OCI-LY1 (cell line): ENCODE measurements around the gene ANO4.

ENCODE experiments used
- H2AFZ ChIP-seq: fragments of 200-600 bp; sonication (generic), shearing (Covaris generic); 2 replicates; pipeline ENCODE4 v1.6.0; 2014; ENCODE audit warnings: antibody characterized with exemption, mild to moderate bottlenecking, low read length
- H3F3A ChIP-seq: fragments of 200-600 bp; sonication (generic), shearing (Covaris generic); 2 replicates; pipeline ENCODE4 v1.6.0; 2014; ENCODE audit warnings: mild to moderate bottlenecking, antibody characterized with exemption, low read length, moderate library complexity; ENCODE audit not compliant: insufficient read depth
- H3K27ac ChIP-seq: fragments of 200-600 bp; sonication (generic); 2 replicates; pipeline ENCODE4 v1.5.1; 2014; ENCODE audit warnings: low read length, mixed run types, mild to moderate bottlenecking, low read depth; ENCODE audit not compliant: poor library complexity, severe bottlenecking
- H3K27me3 ChIP-seq: fragments of 200-600 bp; sonication (generic); 2 replicates; pipeline ENCODE4 v1.6.0; 2014; ENCODE audit warnings: antibody characterized with exemption, mild to moderate bottlenecking, low read length, moderate library complexity; ENCODE audit not compliant: insufficient read depth
- H3K36me3 ChIP-seq: fragments of 200-600 bp; sonication (generic); 2 replicates; pipeline ENCODE4 v1.6.1; 2014; ENCODE audit warnings: mild to moderate bottlenecking, antibody characterized with exemption, low read length, moderate library complexity, mixed read lengths; ENCODE audit not compliant: insufficient read depth
- H3K4me1 ChIP-seq: fragments of 200-600 bp; sonication (generic); 2 replicates; pipeline ENCODE4 v1.5.1; 2014; ENCODE audit warnings: mild to moderate bottlenecking, low read length, moderate library complexity; ENCODE audit not compliant: insufficient read depth, severe bottlenecking
- H3K4me2 ChIP-seq: fragments of 200-600 bp; sonication (generic), shearing (Covaris generic); 2 replicates; pipeline ENCODE4 v1.6.1; 2014; ENCODE audit warnings: low read length
- H3K4me3 ChIP-seq: fragments of 200-600 bp; sonication (generic); 2 replicates; pipeline ENCODE4 v1.5.1; 2014; ENCODE audit warnings: low read length, low read depth, mild to moderate bottlenecking, mixed read lengths; ENCODE audit not compliant: poor library complexity, severe bottlenecking
- H3K79me2 ChIP-seq: fragments of 200-600 bp; shearing (Covaris generic); 2 replicates; pipeline ENCODE4 v1.6.1; 2016; ENCODE audit warnings: mixed run types, low read length, mixed read lengths; ENCODE audit not compliant: insufficient read depth
- H3K9ac ChIP-seq: fragments of 200-600 bp; sonication (generic), shearing (Covaris generic); 2 replicates; pipeline ENCODE4 v1.6.1; 2014; ENCODE audit warnings: mild to moderate bottlenecking, low read length, mixed read lengths
- H3K9me2 ChIP-seq: fragments of 200-600 bp; sonication (generic), shearing (Covaris generic); 2 replicates; pipeline ENCODE4 v1.6.1; 2014; ENCODE audit warnings: low read depth, mild to moderate bottlenecking, low read length, mixed read lengths
- H3K9me3 ChIP-seq: fragments of 200-600 bp; shearing (Covaris generic); 2 replicates; pipeline ENCODE4 v1.6.1; 2014; ENCODE audit warnings: low read length, mixed read lengths
- H4K20me1 ChIP-seq: fragments of 200-600 bp; sonication (generic), shearing (Covaris generic); 2 replicates; pipeline ENCODE4 v1.6.0; 2016; ENCODE audit warnings: mild to moderate bottlenecking, low read length; ENCODE audit not compliant: insufficient read depth
- EZH2 ChIP-seq: fragments of 200-600 bp; sonication (generic), shearing (Covaris generic); IDR thresholded peaks from 2 replicates; pipeline ENCODE4 v1.8.0; 2017; ENCODE audit warnings: borderline replicate concordance, mixed run types, mild to moderate bottlenecking, antibody characterized with exemption, low read length, moderate library complexity, mixed read lengths
- TF ChIP-seq, protein P1 (sequence below): fragments of 200-600 bp; sonication (generic), shearing (Covaris generic); IDR thresholded peaks from 2 replicates; pipeline ENCODE4 v1.5.1; 2017; ENCODE audit warnings: mild to moderate bottlenecking, antibody characterized with exemption, low read length, moderate library complexity, mixed read lengths

ANO4 gene

DNA sequence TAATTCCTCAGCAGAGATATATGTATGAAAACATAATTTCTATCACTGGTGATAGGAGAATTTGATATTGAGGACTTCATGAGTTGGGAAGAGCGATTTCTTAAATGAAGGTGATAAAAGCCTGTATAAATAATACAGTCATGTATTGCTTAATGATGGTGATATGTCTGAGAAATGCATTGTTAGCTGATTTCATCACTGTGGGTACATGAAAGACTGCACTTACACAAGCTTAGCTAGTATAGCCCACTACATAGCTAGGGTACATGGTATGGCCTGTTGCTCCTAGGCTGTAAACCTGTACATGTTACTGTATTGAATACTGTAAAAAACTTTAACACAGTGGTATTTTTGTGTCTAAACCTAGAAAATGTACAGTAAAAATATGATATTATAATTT, 63.4 kb downstream of the ANO4 start:
- Histone ChIP-seq H3K36me3 (no peaks in the 10 kb centered on the region), H3K9me2 (no peaks in the 10 kb centered on the region), H4K20me1 (no peaks in the 10 kb centered on the region), H3K9me3 (no peaks in the 10 kb centered on the region), H3K27ac (no peak overlapping the region), H3K27me3 (no peaks in the 10 kb centered on the region), H3K9ac (no peak overlapping the region), H3K4me2 (no peak overlapping the region), H3K4me1 (no peaks in the 10 kb centered on the region), H3F3A (no peaks in the 10 kb centered on the region), H3K4me3 (no peak overlapping the region), H2AFZ (no peak overlapping the region), H3K79me2 (no peaks in the 10 kb centered on the region)
- TF ChIP-seq EZH2, result no peak
- TF ChIP-seq, protein P1, sequence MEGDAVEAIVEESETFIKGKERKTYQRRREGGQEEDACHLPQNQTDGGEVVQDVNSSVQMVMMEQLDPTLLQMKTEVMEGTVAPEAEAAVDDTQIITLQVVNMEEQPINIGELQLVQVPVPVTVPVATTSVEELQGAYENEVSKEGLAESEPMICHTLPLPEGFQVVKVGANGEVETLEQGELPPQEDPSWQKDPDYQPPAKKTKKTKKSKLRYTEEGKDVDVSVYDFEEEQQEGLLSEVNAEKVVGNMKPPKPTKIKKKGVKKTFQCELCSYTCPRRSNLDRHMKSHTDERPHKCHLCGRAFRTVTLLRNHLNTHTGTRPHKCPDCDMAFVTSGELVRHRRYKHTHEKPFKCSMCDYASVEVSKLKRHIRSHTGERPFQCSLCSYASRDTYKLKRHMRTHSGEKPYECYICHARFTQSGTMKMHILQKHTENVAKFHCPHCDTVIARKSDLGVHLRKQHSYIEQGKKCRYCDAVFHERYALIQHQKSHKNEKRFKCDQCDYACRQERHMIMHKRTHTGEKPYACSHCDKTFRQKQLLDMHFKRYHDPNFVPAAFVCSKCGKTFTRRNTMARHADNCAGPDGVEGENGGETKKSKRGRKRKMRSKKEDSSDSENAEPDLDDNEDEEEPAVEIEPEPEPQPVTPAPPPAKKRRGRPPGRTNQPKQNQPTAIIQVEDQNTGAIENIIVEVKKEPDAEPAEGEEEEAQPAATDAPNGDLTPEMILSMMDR, result no peak

DNA sequence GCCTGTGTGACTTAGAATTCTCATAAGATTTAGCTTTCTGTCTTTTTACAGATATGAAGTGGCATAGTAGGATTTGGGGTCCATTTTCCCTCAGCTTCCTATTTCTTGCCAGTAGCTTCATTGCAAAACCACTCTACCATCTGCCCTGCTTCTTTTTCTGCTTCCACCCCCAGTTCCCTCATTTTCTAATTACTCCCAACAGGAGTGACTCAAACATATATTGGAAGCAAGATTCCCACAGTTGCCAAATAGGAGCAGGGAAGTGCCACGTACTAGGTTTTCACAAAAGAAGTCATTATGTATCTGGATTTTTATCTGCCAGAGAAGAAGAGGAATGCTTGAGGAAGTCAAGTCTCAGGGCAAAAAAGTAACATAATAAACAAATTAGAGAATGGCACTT, 64.1 kb downstream of the ANO4 start:
- Histone ChIP-seq H3K9me2 (no peaks in the 10 kb centered on the region), H3K4me1 (no peaks in the 10 kb centered on the region), H3F3A (no peaks in the 10 kb centered on the region), H3K36me3 (no peaks in the 10 kb centered on the region), H2AFZ (no peak overlapping the region), H3K4me2 (no peak overlapping the region), H3K27me3 (no peaks in the 10 kb centered on the region), H4K20me1 (no peaks in the 10 kb centered on the region), H3K9me3 (no peaks in the 10 kb centered on the region), H3K27ac (no peak overlapping the region), H3K4me3 (no peak overlapping the region), H3K79me2 (no peaks in the 10 kb centered on the region), H3K9ac (no peak overlapping the region)
- TF ChIP-seq, protein P1, result no peak
- TF ChIP-seq EZH2, result no peak

DNA sequence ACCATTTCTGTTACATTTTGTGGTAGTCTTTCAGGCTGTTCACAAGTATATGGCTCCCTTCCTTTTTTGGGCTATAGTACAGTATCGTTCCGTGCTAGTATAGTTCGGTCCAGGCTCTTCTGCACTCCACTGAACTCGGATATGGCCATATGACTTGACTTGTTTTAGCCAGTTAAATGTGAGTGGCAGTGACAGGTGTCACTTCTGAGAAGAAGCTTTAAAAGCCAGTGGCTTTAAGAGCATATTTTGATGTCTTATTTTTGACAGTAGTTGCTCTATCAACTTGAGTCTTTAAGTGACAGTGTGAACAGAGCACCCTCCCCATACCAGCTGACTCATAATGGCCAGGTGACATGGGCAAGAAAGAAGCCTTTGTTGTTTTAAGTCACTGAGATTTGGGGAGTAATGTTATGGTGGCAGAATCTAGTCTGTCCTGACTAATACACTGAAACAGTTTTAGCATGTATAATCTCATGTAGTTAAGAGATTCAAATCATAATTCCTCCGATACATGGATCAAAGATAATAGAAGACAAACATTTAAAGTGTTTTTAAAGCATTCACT, 64.6 kb downstream of the ANO4 start:
- Histone ChIP-seq H3K9ac (no peak overlapping the region), H4K20me1 (no peaks in the 10 kb centered on the region), H3K4me1 (no peaks in the 10 kb centered on the region), H3K27ac (no peak overlapping the region), H3K79me2 (no peaks in the 10 kb centered on the region), H3K4me3 (no peak overlapping the region), H3K4me2 (no peak overlapping the region), H2AFZ (no peak overlapping the region), H3K27me3 (no peaks in the 10 kb centered on the region), H3K9me3 (no peaks in the 10 kb centered on the region), H3K36me3 (no peaks in the 10 kb centered on the region), H3F3A (no peaks in the 10 kb centered on the region), H3K9me2 (no peaks in the 10 kb centered on the region)
- no peak for TF ChIP-seq EZH2
- TF ChIP-seq, protein P1, result no peak
